Dedifferentiated amniotic fluid mesenchymal stem cell (primary cell): ENCODE results near the gene THSD4.
A peak's percentile ranks its signal among the peaks of the same experiment; 100 is the strongest.

Source experiments
- DNase-seq: peaks from one replicate; pipeline ENCODE4 v3.0.0-alpha.2; 2016; ENCODE audit errors: extremely low spot score

The THSD4 gene

GRCh38 chr15:71114887-71115566 is at the start of gene THSD4:
THSD4 (plus strand) TSS chr15:71115471.
- peak; percentile 34 for DNase-seq

DNA sequence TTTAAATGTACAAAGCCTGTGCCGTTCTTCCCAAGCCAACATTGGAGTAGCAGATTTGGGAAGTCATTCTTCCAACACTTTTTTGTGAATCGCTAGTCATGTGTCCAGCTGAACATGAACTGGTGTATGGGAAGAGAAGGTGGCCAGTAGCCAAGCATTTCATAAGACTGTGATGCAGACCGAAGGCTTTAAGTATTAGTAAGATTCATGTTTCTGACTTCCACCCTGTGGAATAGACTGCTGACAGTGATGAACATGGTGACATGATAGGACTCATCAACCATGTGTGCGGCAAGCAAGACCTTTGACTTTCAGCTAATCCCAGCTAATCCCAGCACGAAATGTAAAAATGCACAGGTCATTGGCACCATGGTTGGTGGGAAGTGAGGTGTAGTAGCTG is 48.3 kb upstream of the THSD4 start:
- DNase-seq = no peak

GRCh38 chr15:71069693-71070092 is 45.6 kb upstream of the THSD4 start:
- no peak for DNase-seq

GRCh38 chr15:71071529-71071928 is 43.7 kb upstream of the THSD4 start:
- DNase-seq = no peak

- no peak for DNase-seq
Measured at GRCh38 chr15:71072423-71072822, 42.8 kb upstream of the THSD4 start.

- no peak for DNase-seq
Measured at GRCh38 chr15:71078506-71079207, 36.6 kb upstream of the THSD4 start.

GRCh38 chr15:71079208-71080044 is 35.8 kb upstream of the THSD4 start:
- DNase-seq = peak; percentile 59

DNA sequence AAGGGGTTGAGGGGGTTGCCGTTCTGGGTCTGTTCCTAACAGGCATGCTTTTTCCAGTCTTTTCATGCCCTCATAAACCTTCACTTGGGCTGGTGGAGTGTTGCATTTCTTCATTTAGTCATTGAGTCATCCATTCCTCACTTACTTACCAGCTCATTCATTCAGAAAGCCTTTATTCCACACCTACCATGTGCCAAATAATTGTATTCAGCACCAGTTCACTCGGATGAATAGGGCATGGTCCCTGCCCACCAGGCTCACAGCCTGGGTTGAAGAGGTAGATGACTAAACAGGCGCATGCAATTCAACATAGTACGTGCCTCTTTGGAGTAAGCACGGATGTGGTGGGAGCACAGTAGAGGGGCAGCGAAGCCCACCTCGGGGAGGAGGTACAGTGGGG is 35.1 kb upstream of the THSD4 start:
- DNase-seq = no peak

DNA sequence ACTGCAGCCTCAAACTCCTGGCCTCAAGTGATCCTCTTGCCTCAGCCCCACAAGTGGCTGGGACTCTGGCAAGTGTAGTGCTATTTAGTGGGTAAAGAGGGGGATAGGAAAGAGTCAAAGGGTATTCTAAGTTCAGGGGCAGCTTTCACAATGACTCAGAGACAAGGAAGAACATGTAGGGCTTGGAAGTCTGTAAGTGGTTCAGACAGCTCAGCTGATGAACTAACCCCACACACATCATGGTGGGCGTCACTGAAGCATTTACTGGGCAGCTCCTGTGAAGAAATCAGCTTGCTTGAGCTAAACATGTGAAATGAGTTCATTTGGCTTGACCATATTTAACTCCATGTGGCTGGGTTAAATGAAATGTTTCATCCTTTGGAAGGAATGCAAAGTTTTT is 34.6 kb upstream of the THSD4 start:
- DNase-seq = peak; percentile 30

GRCh38 chr15:71082803-71083202 is 32.5 kb upstream of the THSD4 start:
- DNase-seq = no peak

DNA sequence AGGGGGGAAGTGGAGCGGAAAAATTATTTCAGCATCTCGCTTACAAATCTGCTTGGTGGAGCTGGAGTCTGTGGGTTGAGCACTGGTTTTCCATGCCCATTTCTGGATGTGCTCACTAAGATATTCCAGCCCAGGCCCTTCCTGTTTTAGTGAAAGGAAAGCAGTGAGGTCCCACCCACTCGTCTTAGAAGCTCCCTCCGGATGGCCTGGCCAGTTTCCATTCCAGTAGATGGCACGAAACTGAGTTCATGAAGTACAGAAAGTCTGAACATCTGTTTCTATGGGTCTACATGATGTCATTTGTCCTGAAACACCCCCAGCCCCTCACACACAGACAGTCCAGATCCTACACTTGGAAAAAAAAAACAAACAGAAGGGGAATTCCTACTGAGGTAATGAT is 31.9 kb upstream of the THSD4 start:
- no peak for DNase-seq

- no peak for DNase-seq
Measured at GRCh38 chr15:71084264-71084663, 31.0 kb upstream of the THSD4 start.

GRCh38 chr15:71085809-71086208 is 29.5 kb upstream of the THSD4 start:
- no peak for DNase-seq

GRCh38 chr15:71088155-71088554 is 27.1 kb upstream of the THSD4 start:
- DNase-seq = no peak

- no peak for DNase-seq
Measured at GRCh38 chr15:71088683-71089082, 26.6 kb upstream of the THSD4 start.

- DNase-seq = no peak
Measured at GRCh38 chr15:71089801-71090200, 25.5 kb upstream of the THSD4 start.

- DNase-seq = no peak
Measured at GRCh38 chr15:71091601-71092000, 23.7 kb upstream of the THSD4 start.

GRCh38 chr15:71092056-71092600 is 23.1 kb upstream of the THSD4 start:
- DNase-seq = no peak

- DNase-seq = peak; percentile 37
Measured at GRCh38 chr15:71093054-71094024, 21.9 kb upstream of the THSD4 start.

DNA sequence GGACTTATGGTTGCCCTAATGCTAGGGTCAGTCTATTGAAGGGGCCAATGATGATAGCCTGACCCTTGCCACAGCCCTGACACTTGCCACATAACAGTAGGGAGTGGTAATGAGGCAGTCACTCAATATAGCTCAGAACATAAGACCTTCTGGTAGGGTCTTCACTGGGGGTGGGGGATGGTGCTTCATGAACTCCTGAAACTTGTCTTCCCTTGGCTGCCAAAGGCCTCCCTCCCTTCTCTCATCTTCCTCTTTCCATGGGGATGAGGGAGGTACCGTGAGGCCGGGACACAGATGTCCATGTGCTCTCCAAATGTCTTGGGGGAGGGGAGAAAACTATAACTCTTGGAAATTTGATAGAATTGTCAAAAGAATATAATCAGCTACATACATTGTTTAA is 21.1 kb upstream of the THSD4 start:
- DNase-seq = no peak

GRCh38 chr15:71096676-71097075 is 18.6 kb upstream of the THSD4 start:
- no peak for DNase-seq
